LNCaP clone FGC (cell line): Measurements from ENCODE around the gene ZNF865.

ENCODE experiments used
- DNase-seq: peaks from one replicate; pipeline ENCODE4 v3.0.0-alpha.2; 2011; ENCODE audit warnings: low read depth
- H3K4me3 ChIP-seq: 2 replicates; pipeline ENCODE4 v1.5.1; 2011; ENCODE audit warnings: mild to moderate bottlenecking, low read depth, low read length, control low read depth
- CTCF ChIP-seq: IDR thresholded peaks from 2 replicates; pipeline ENCODE4 v1.5.1; 2012; ENCODE audit warnings: mild to moderate bottlenecking; ENCODE audit not compliant: control insufficient read depth, insufficient read depth; ENCODE audit errors: extremely low read depth

ZNF865 gene

GRCh38 chr19:55655648-55656040, 50.2 kb downstream of the ZNF865 start:
- H3K4me3 ChIP-seq, result peak overlapping the region; percentile 90
- no peak for DNase-seq
- no peak for TF ChIP-seq CTCF

- H3K4me3 ChIP-seq, result peak overlapping the region; percentile 90
- DNase-seq, result no peak
- TF ChIP-seq CTCF, result no peak
Measured at GRCh38 chr19:55656552-55656951, 51.1 kb downstream of the ZNF865 start.

- H3K4me3 ChIP-seq, result peak overlapping the region; percentile 90
- DNase-seq, result peak; percentile 53
- TF ChIP-seq CTCF, result no peak
Measured at GRCh38 chr19:55656988-55657747, 51.7 kb downstream of the ZNF865 start.

- DNase-seq, result no peak
- TF ChIP-seq CTCF, result no peak
- no peak overlapping the region for H3K4me3 ChIP-seq
Measured at GRCh38 chr19:55658846-55659459, 53.5 kb downstream of the ZNF865 start.

- DNase-seq, result no peak
- TF ChIP-seq CTCF, result no peak
- no peak overlapping the region for H3K4me3 ChIP-seq
Measured at GRCh38 chr19:55659822-55660221, 54.4 kb downstream of the ZNF865 start.

GRCh38 chr19:55660404-55660803, 55.0 kb downstream of the ZNF865 start:
- no peak for DNase-seq
- no peak overlapping the region for H3K4me3 ChIP-seq
- no peak for TF ChIP-seq CTCF
